ENCODE measurements around the gene ALKBH8.

Gene ALKBH8

GRCh38 chr11:107592231-107592590 is 26.7 kb upstream of the ALKBH8 start:
- no peak overlapping the region for H3K4me3 ChIP-seq (ENCODE audit: low read depth in 1 of 2, low read length in 1 of 2)

DNA sequence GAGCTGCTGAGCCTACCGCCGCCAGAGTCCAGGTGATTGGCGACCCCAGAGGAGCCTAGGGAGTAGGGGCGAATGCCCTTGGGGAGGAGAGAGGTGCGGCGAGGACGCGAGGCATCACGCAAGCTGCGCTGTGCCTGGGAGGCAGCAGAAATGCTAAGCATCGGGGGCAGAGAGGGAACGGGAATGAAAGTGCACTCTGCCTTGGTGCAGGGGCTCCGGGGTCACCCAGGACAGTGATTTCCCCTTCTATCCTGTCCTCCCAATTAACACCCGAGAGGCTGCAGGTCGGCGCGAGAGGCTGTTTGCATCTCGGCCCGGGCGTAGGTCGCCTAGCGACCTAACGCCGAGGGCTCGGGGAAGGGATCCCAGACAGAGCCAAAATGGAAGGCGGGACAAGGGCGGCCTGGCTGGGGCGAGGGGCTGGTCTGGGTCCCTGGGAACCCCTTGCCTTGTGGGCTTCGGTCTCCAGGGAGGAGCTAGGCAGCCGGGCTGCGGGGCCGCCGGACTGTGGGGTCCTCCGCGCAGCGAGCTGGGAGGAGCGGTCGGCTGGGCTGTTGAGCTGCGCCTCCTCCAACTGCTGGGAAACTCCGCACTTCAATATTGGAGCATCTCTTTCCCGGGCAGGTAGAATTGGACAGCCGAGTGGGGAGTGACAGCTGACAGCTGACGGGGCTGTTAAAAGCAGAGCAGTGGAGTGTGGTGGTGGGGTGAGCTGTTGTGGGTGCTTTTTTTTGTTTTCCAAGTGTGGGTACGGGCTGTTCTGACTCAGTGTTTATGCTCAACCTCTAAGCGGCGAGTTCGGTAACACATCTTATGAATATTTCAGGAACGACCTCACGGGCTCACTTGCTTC is 26.1 kb upstream of the ALKBH8 start:
- H3K36me3 ChIP-seq = no peaks in the 10 kb centered on the region
- no peak overlapping the region for H3K27ac ChIP-seq
- no peaks in the 10 kb centered on the region for H3K9me3 ChIP-seq
- H3K27me3 ChIP-seq = peaks cover 100% of the 10 kb centered on the region
- peaks cover 4 to 13% of the 10 kb centered on the region in 2 experiments for H3K4me1 ChIP-seq (ENCODE audit: control insufficient read depth in 1 of 2, insufficient read depth in 1 of 2, low read depth in 1 of 2, low read length in 1 of 2)
- TF ChIP-seq CTCF (IDR thresholded peaks at IDR 0.05) = no peak
- H3K4me3 ChIP-seq (ENCODE audit: low read depth in 1 of 2, low read length in 1 of 2) = no peak overlapping the region

More at GRCh38 chr11:107592231-107592590, 26.7 kb upstream of the ALKBH8 start:
- H3K4me1 ChIP-seq (ENCODE audit: control insufficient read depth in 1 of 2, insufficient read depth in 1 of 2, low read depth in 1 of 2, low read length in 1 of 2) = peaks cover 4 to 13% of the 10 kb centered on the region in 2 experiments
- no peak overlapping the region for H3K27ac ChIP-seq
- no peaks in the 10 kb centered on the region for H3K9me3 ChIP-seq
- H3K27me3 ChIP-seq = peaks cover 100% of the 10 kb centered on the region
- TF ChIP-seq CTCF (IDR thresholded peaks at IDR 0.05) = no peak
- no peaks in the 10 kb centered on the region for H3K36me3 ChIP-seq

DNA sequence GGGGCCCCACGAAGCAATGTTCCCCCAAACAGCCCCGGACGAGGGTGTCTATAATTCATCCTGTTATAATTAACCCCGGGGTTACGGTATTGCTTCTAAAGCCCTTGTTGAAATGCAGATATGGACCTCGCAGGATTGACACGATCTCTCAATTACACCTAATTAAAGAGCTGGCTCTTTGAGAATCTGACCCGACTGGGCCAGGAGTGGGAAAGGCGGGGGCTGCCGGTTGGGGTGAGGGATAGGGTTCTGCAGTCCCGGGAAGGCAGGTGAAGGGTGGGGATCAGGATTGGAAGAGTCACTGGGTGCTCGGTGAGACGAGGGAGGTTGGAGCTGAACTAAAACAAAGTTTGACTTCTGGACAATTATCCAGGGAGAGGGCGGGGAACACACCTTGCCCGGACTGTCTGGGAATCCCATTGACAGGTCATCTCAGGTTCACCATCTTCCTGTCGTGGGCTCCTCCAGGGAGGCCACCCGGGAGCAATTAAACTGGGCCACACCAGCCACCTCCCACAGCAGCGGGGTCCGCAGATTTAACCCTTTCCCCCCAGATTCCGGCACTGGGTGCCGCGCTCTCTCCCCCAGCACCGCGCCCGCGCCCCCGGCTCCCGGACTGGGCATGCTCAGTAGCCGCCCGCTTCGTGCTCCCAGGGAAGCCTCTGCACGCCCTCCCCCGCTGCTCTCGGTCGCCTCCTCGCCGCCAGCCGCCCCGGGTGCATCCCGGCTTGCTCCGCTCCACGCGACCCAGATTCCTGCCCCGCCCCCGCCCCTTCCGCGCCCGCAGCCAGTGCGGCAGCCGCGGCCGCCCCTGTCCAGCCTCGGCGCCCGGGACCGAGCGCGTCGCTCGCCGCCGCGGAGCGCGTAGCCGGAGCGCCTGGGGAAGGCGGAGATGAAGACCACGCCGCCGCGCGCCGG is 25.2 kb upstream of the ALKBH8 start, which contains the start of gene ELMOD1:
Gene ELMOD1 (plus strand): TSS at position 688 of the 918 bp plus-strand sequence. CDS start 27,043 bp downstream, outside the sequence.
- Histone ChIP-seq H3K27ac (no peak within 1 kb of the TSS), H3K9me3 (no peaks in the 10 kb centered on the region), H3K4me3 (ENCODE audit: low read depth in 1 of 2, low read length in 1 of 2) (no peak within 1 kb of the TSS), H3K4me1 (ENCODE audit: control insufficient read depth in 1 of 2, insufficient read depth in 1 of 2, low read depth in 1 of 2, low read length in 1 of 2) (peaks cover 4 to 13% of the 10 kb centered on the region in 2 experiments), H3K27me3 (peaks cover 100% of the 10 kb centered on the region), H3K36me3 (no peaks in the 10 kb centered on the region)
- no peak for TF ChIP-seq CTCF (IDR thresholded peaks at IDR 0.05)

DNA sequence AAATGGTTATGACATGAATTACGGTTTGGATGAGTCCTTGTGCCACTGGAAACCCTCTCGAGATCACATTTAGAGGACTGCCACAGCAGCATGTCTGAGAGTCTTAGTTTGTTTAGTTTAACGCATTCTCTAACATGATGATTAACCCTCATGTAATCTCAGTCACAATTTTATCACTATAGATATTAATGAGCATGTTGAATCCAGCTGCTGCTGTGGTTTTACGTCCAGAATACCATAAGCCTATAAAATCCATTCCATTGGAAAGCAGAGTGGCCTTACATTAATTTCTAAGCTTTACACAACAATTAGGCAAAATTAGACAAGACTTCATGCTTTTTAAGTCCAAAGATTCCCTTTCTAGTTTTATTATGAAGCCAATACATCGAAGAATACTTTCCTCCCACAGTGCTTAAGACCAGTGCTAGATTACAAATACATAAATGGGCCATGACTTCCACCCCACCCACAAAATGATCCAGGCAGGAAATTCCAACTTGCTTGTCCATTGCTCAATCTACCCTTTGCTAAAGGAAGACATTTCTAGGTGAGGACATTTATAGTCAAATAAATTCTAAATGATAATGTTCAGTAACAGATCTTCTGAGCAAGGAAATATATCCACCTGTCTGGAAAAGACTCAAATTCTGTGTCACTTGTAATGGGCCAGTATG is 21.9 kb upstream of the ALKBH8 start:
- TF ChIP-seq CTCF (IDR thresholded peaks at IDR 0.05) = no peak
- Histone ChIP-seq H3K9me3 (no peaks in the 10 kb centered on the region), H3K27ac (no peak overlapping the region), H3K4me1 (ENCODE audit: control insufficient read depth in 1 of 2, insufficient read depth in 1 of 2, low read depth in 1 of 2, low read length in 1 of 2) (peaks cover 4 to 13% of the 10 kb centered on the region in 2 experiments), H3K27me3 (peaks cover 100% of the 10 kb centered on the region), H3K4me3 (ENCODE audit: low read depth in 1 of 2, low read length in 1 of 2) (no peak overlapping the region), H3K36me3 (no peaks in the 10 kb centered on the region)

DNA sequence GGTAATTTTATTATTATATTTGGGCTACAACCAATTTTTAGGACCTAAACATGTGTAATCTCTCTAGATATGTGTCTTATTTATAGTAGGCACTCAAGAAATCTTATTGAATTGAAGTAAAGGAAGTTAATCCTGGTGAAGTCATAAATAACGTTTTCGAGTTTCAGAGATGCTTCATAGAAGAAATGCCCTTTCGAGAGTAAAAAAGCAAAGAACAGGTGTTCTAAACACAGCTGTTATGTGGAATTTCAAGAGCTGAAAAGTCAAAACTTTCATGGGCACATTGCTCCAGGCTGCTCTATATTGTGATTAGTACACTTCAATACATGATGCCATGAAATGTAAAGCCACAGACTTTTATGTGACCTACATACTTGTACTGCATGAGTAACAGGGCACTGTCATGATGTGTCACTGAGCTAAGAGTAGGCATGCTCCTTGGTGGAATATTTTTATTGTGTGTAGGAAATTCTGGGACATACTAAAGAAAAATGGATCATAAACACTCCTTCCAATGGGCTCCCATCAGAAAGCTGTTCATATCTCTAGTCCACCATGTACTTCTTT is 18.2 kb upstream of the ALKBH8 start:
- Histone ChIP-seq H3K36me3 (no peaks in the 10 kb centered on the region), H3K4me3 (ENCODE audit: low read depth in 1 of 2, low read length in 1 of 2) (no peak overlapping the region), H3K9me3 (no peaks in the 10 kb centered on the region), H3K4me1 (ENCODE audit: control insufficient read depth in 1 of 2, insufficient read depth in 1 of 2, low read depth in 1 of 2, low read length in 1 of 2) (no peaks in the 10 kb centered on the region), H3K27ac (no peak overlapping the region), H3K27me3 (peaks cover 75% of the 10 kb centered on the region)
- TF ChIP-seq CTCF (IDR thresholded peaks at IDR 0.05) = no peak

Data from neutrophil (primary cell).